ENCODE measurements around the gene FMNL1. TPM values are rescaled to one million over a fixed set of nuclear protein-coding genes. Genes with fewer than 3 reads are reported as not detected.

The FMNL1 gene
- polyA plus RNA-seq, 3 donors, result 23.8 to 826 (median 24.8) TPM

DNA sequence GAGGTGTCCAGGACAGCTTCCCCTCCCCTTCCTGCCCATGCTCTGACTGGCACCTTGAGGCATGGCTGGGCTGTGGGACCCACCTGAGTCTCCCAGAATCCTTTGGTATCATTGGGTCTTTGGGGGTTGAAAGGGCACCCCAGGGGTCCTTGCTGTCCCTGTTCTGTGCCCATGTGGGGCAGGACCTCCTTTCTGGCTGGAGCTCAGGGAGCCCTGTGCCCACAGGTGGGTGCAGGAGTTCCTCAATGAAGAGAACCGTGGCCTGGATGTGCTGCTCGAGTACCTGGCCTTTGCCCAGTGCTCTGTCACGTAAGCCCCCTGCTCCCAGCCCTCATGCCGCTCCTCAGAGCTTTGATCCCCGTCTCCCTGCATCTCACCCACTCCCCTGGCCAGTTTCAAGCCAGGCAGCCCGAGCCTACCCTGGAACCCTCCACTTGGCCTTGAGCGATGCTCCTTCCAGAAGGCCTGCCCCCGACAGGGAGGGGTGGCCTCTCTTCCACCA is 11.8 kb downstream of the FMNL1 start:
- Histone ChIP-seq H3K9ac (ENCODE audit: insufficient read depth, low read length, poor library complexity, severe bottlenecking) (no peak overlapping the region), H2AFZ (ENCODE audit: insufficient read depth, low read depth, low read length, poor library complexity, severe bottlenecking) (no peak overlapping the region), H3K4me3 (replicated peaks in 1 of 3; ENCODE audit: low read depth in 2 of 3, low read length in 3 of 3) (peak overlapping the region in 1 of 3 experiments; percentile 4), H3K79me2 (ENCODE audit: insufficient read depth, low read length) (peaks cover 97% of the 10 kb centered on the region), H3K4me2 (replicated peaks; ENCODE audit: extremely low read depth, low read length, poor library complexity, severe bottlenecking) (no peak overlapping the region), H3K27ac (ENCODE audit: low read depth in 1 of 2, low read length in 2 of 2) (peak overlapping the region; percentile 34 to 99), H3K9me3 (replicated peaks in 1 of 2; ENCODE audit: control insufficient read depth in 1 of 2, insufficient read depth in 1 of 2, low read length in 2 of 2) (no peaks in the 10 kb centered on the region), H3K27me3 (ENCODE audit: control insufficient read depth in 2 of 2, insufficient read depth in 2 of 2, low read length in 2 of 2) (no peaks in the 10 kb centered on the region), H3K4me1 (ENCODE audit: control insufficient read depth in 1 of 2, insufficient read depth in 2 of 2, low read length in 2 of 2) (peaks cover 73 to 74% of the 10 kb centered on the region in 2 donors), H4K20me1 (ENCODE audit: insufficient read depth, low read length) (peaks cover 92% of the 10 kb centered on the region), H3K36me3 (replicated peaks in 1 of 2; ENCODE audit: control insufficient read depth in 1 of 2, insufficient read depth in 2 of 2, low read length in 2 of 2) (peaks cover 65 to 71% of the 10 kb centered on the region in 2 donors)
- TF ChIP-seq CTCF (IDR thresholded peaks at IDR 0.05), result no peak
- peaks cover 0 to 4% (median under 1%) of the 10 kb centered on the region in 3 donors for H3K27me3 Mint-ChIP-seq (ENCODE audit: low read depth in 3 of 3)
- H3K4me1 Mint-ChIP-seq, result peaks cover 76% of the 10 kb centered on the region
- peaks cover 79 to 86% of the 10 kb centered on the region in 2 donors for H3K36me3 Mint-ChIP-seq
- no peak overlapping the region for H3K4me3 Mint-ChIP-seq
- peak overlapping the region in 6 of 7 donors; percentile 66 to 100 (median 86) for H3K27ac Mint-ChIP-seq
- DNase-seq, result no peak
- intact Hi-C loops (cut with micrococcal nuclease), result no loop called here
- H3K9me3 Mint-ChIP-seq, result peaks cover 0 to 1% (median 0%) of the 10 kb centered on the region in 7 donors
- WGBS (ENCODE audit: insufficient coverage), result 95% methylated on average over 5 of the region's 8 CpGs

DNA sequence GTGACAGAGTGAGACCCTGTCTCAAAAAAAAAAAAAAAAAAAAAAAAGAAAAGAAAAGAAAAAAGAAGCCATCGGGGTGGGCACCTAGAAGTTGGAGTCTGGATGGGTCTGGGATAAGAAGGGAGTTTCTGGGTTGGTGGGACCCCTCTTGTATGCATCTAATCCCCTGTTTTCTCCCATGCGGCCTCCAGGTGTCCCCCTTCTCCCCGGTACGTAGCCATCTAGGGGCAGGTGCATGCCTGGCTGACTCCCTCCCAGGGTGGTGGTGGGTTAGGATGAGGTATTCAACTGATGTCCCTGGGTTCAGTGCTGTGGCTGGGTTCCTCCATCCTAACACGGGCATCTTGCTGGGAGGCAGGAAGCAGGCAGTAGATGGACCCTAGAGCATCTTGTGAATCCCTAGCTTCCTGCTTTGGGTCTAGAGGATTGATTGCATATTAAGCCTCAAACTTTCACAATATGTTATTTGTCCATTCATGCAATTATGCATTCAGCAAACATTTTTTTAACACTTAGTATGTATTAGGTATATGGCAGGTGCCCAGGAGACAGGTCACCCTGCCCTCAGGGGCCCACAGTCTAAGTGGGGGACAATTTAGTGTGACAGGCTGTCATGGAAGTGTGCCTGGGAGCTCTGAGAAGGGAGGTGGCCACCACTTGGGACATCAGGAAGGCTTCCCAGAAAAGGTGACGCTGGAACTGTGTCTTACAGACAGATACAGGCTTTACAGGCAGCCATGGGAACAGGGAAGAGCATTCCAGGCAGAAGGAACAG is 13.1 kb downstream of the FMNL1 start:
- peaks cover 61 to 62% of the 10 kb centered on the region in 2 donors for H3K4me1 ChIP-seq (ENCODE audit: control insufficient read depth in 1 of 2, insufficient read depth in 2 of 2, low read length in 2 of 2)
- intact Hi-C loops (cut with micrococcal nuclease), result loop anchor here (1.0 to 5.0 kb wide), 2 partner anchors 16 to 33 kb away; no protein-coding TSS in a partner anchor
- peak overlapping the region in 1 of 3 experiments; percentile 20 for H3K4me3 ChIP-seq (replicated peaks in 1 of 3; ENCODE audit: low read depth in 2 of 3, low read length in 3 of 3)
- peak overlapping the region; percentile 8 for H3K4me2 ChIP-seq (replicated peaks; ENCODE audit: extremely low read depth, low read length, poor library complexity, severe bottlenecking)
- no peaks in the 10 kb centered on the region for H3K9me3 ChIP-seq (replicated peaks in 1 of 2; ENCODE audit: control insufficient read depth in 1 of 2, insufficient read depth in 1 of 2, low read length in 2 of 2)
- DNase-seq, result peak in 1 of 3 donors; percentile 52
- peaks cover 0 to 4% (median 4%) of the 10 kb centered on the region in 3 donors for H3K27me3 Mint-ChIP-seq (ENCODE audit: low read depth in 3 of 3)
- H3K27ac ChIP-seq (ENCODE audit: low read depth in 1 of 2, low read length in 2 of 2), result peak overlapping the region; percentile 19 to 39
- H3K27me3 ChIP-seq (ENCODE audit: control insufficient read depth in 2 of 2, insufficient read depth in 2 of 2, low read length in 2 of 2), result no peaks in the 10 kb centered on the region
- H3K79me2 ChIP-seq (ENCODE audit: insufficient read depth, low read length), result peaks cover 97% of the 10 kb centered on the region
- H3K9ac ChIP-seq (ENCODE audit: insufficient read depth, low read length, poor library complexity, severe bottlenecking), result no peak overlapping the region
- peaks cover 64% of the 10 kb centered on the region for H3K4me1 Mint-ChIP-seq
- peaks cover 89 to 93% of the 10 kb centered on the region in 2 donors for H3K36me3 Mint-ChIP-seq
- peaks cover 100% of the 10 kb centered on the region for H4K20me1 ChIP-seq (ENCODE audit: insufficient read depth, low read length)
- H3K4me3 Mint-ChIP-seq, result peak overlapping the region in 1 of 2 donors; percentile 65
- H2AFZ ChIP-seq (ENCODE audit: insufficient read depth, low read depth, low read length, poor library complexity, severe bottlenecking), result no peak overlapping the region
- WGBS (ENCODE audit: insufficient coverage), result no CpG with 5 or more reads among the region's 6 CpGs
- no peak for TF ChIP-seq CTCF (IDR thresholded peaks at IDR 0.05)
- peaks cover 0 to 1% (median 0%) of the 10 kb centered on the region in 7 donors for H3K9me3 Mint-ChIP-seq
- H3K27ac Mint-ChIP-seq, result peak overlapping the region; percentile 83 to 100 (median 87)
- H3K36me3 ChIP-seq (replicated peaks in 1 of 2; ENCODE audit: control insufficient read depth in 1 of 2, insufficient read depth in 2 of 2, low read length in 2 of 2), result peaks cover 79 to 84% of the 10 kb centered on the region in 2 donors

All from CD14-positive monocyte (primary cell).